ENCODE data around the gene PRKRIP1.

The PRKRIP1 gene

GRCh38 chr7:102426268-102427018, 30.3 kb downstream of the PRKRIP1 start:
- Histone ChIP-seq H3K9ac (ENCODE audit: low read depth in 1 of 2, low read length in 2 of 2) (peak overlapping the region; percentile 24 to 72), H3K27ac (ENCODE audit: low read depth in 2 of 2, low read length in 2 of 2) (peak overlapping the region; percentile 72 to 94), H3K4me3 (ENCODE audit: low read length in 2 of 2) (peak overlapping the region in 1 of 2 donors; percentile 54), H3K36me3 (ENCODE audit: control insufficient read depth in 2 of 2, insufficient read depth in 2 of 2, low read length in 2 of 2) (peaks cover 11 to 21% of the 10 kb centered on the region in 2 donors), H3K4me1 (ENCODE audit: control insufficient read depth in 2 of 2, insufficient read depth in 2 of 2, low read length in 2 of 2) (peaks cover 9 to 21% of the 10 kb centered on the region in 2 donors), H3K9me3 (ENCODE audit: control insufficient read depth in 2 of 2, low read length in 2 of 2) (no peaks in the 10 kb centered on the region), H3K27me3 (ENCODE audit: control insufficient read depth in 2 of 2, insufficient read depth in 2 of 2, low read length in 2 of 2) (no peaks in the 10 kb centered on the region)

- Histone ChIP-seq H3K27ac (ENCODE audit: low read depth in 2 of 2, low read length in 2 of 2) (peak overlapping the region; percentile 72 to 94), H3K4me3 (ENCODE audit: low read length in 2 of 2) (no peak overlapping the region), H3K4me1 (ENCODE audit: control insufficient read depth in 2 of 2, insufficient read depth in 2 of 2, low read length in 2 of 2) (peaks cover 15 to 27% of the 10 kb centered on the region in 2 donors), H3K36me3 (ENCODE audit: control insufficient read depth in 2 of 2, insufficient read depth in 2 of 2, low read length in 2 of 2) (peaks cover 11 to 18% of the 10 kb centered on the region in 2 donors), H3K27me3 (ENCODE audit: control insufficient read depth in 2 of 2, insufficient read depth in 2 of 2, low read length in 2 of 2) (no peaks in the 10 kb centered on the region), H3K9ac (ENCODE audit: low read depth in 1 of 2, low read length in 2 of 2) (peak overlapping the region; percentile 23 to 56), H3K9me3 (ENCODE audit: control insufficient read depth in 2 of 2, low read length in 2 of 2) (no peaks in the 10 kb centered on the region)
Measured at GRCh38 chr7:102427019-102427405, 30.8 kb downstream of the PRKRIP1 start.

GRCh38 chr7:102429141-102429899, 33.2 kb downstream of the PRKRIP1 start:
- no peaks in the 10 kb centered on the region for H3K27me3 ChIP-seq (ENCODE audit: control insufficient read depth in 2 of 2, insufficient read depth in 2 of 2, low read length in 2 of 2)
- no peak overlapping the region for H3K4me3 ChIP-seq (ENCODE audit: low read length in 2 of 2)
- no peaks in the 10 kb centered on the region for H3K9me3 ChIP-seq (ENCODE audit: control insufficient read depth in 2 of 2, low read length in 2 of 2)
- H3K27ac ChIP-seq (ENCODE audit: low read depth in 2 of 2, low read length in 2 of 2): peak overlapping the region in 1 of 2 donors; percentile 48
- H3K9ac ChIP-seq (ENCODE audit: low read depth in 1 of 2, low read length in 2 of 2): no peak overlapping the region
- H3K36me3 ChIP-seq (ENCODE audit: control insufficient read depth in 2 of 2, insufficient read depth in 2 of 2, low read length in 2 of 2): peaks cover 11 to 15% of the 10 kb centered on the region in 2 donors
- H3K4me1 ChIP-seq (ENCODE audit: control insufficient read depth in 2 of 2, insufficient read depth in 2 of 2, low read length in 2 of 2): peaks cover 26 to 30% of the 10 kb centered on the region in 2 donors

- Histone ChIP-seq H3K4me1 (ENCODE audit: control insufficient read depth in 2 of 2, insufficient read depth in 2 of 2, low read length in 2 of 2) (peaks cover 17 to 25% of the 10 kb centered on the region in 2 donors), H3K27me3 (ENCODE audit: control insufficient read depth in 2 of 2, insufficient read depth in 2 of 2, low read length in 2 of 2) (peaks cover 0 to 2% of the 10 kb centered on the region in 2 donors), H3K36me3 (ENCODE audit: control insufficient read depth in 2 of 2, insufficient read depth in 2 of 2, low read length in 2 of 2) (peaks cover 0 to 2% of the 10 kb centered on the region in 2 donors), H3K9ac (ENCODE audit: low read depth in 1 of 2, low read length in 2 of 2) (peak overlapping the region; percentile 30 to 60), H3K9me3 (ENCODE audit: control insufficient read depth in 2 of 2, low read length in 2 of 2) (no peaks in the 10 kb centered on the region), H3K4me3 (ENCODE audit: low read length in 2 of 2) (peak overlapping the region; percentile 25 to 58), H3K27ac (ENCODE audit: low read depth in 2 of 2, low read length in 2 of 2) (peak overlapping the region; percentile 53 to 83)
Measured at GRCh38 chr7:102431617-102432298, 35.6 kb downstream of the PRKRIP1 start.

- Histone ChIP-seq H3K4me3 (ENCODE audit: low read length in 2 of 2) (peak overlapping the region; percentile 37 to 61), H3K9me3 (ENCODE audit: control insufficient read depth in 2 of 2, low read length in 2 of 2) (no peaks in the 10 kb centered on the region), H3K4me1 (ENCODE audit: control insufficient read depth in 2 of 2, insufficient read depth in 2 of 2, low read length in 2 of 2) (peaks cover 13 to 23% of the 10 kb centered on the region in 2 donors), H3K27me3 (ENCODE audit: control insufficient read depth in 2 of 2, insufficient read depth in 2 of 2, low read length in 2 of 2) (peaks cover 0 to 2% of the 10 kb centered on the region in 2 donors), H3K9ac (ENCODE audit: low read depth in 1 of 2, low read length in 2 of 2) (peak overlapping the region; percentile 14 to 58), H3K27ac (ENCODE audit: low read depth in 2 of 2, low read length in 2 of 2) (peak overlapping the region; percentile 72 to 83), H3K36me3 (ENCODE audit: control insufficient read depth in 2 of 2, insufficient read depth in 2 of 2, low read length in 2 of 2) (no peaks in the 10 kb centered on the region)
Measured at GRCh38 chr7:102432442-102433218, 36.5 kb downstream of the PRKRIP1 start.

- H3K27ac ChIP-seq (ENCODE audit: low read depth in 2 of 2, low read length in 2 of 2): peak within 1 kb of the TSS; percentile 72 to 83
Measured at GRCh38 chr7:102433219-102434038, 37.3 kb downstream of the PRKRIP1 start, which contains the start of gene ORAI2. Gene ORAI2 (plus strand): TSS chr7:102433575. CDS start chr7:102438957, 5,382 bp downstream.

GRCh38 chr7:102434039-102434486, 37.9 kb downstream of the PRKRIP1 start:
- Histone ChIP-seq H3K27ac (ENCODE audit: low read depth in 2 of 2, low read length in 2 of 2) (peak overlapping the region in 1 of 2 donors; percentile 72), H3K4me3 (ENCODE audit: low read length in 2 of 2) (peak overlapping the region; percentile 63 to 68), H3K9me3 (ENCODE audit: control insufficient read depth in 2 of 2, low read length in 2 of 2) (no peaks in the 10 kb centered on the region), H3K36me3 (ENCODE audit: control insufficient read depth in 2 of 2, insufficient read depth in 2 of 2, low read length in 2 of 2) (no peaks in the 10 kb centered on the region), H3K4me1 (ENCODE audit: control insufficient read depth in 2 of 2, insufficient read depth in 2 of 2, low read length in 2 of 2) (peaks cover 13 to 22% of the 10 kb centered on the region in 2 donors), H3K27me3 (ENCODE audit: control insufficient read depth in 2 of 2, insufficient read depth in 2 of 2, low read length in 2 of 2) (peaks cover 0 to 2% of the 10 kb centered on the region in 2 donors), H3K9ac (ENCODE audit: low read depth in 1 of 2, low read length in 2 of 2) (peak overlapping the region in 1 of 2 donors; percentile 24)

More at GRCh38 chr7:102433219-102434038, 37.3 kb downstream of the PRKRIP1 start, which contains the start of gene ORAI2:
- Histone ChIP-seq H3K9me3 (ENCODE audit: control insufficient read depth in 2 of 2, low read length in 2 of 2) (no peaks in the 10 kb centered on the region), H3K36me3 (ENCODE audit: control insufficient read depth in 2 of 2, insufficient read depth in 2 of 2, low read length in 2 of 2) (no peaks in the 10 kb centered on the region), H3K9ac (ENCODE audit: low read depth in 1 of 2, low read length in 2 of 2) (peak within 1 kb of the TSS; percentile 24 to 58), H3K27me3 (ENCODE audit: control insufficient read depth in 2 of 2, insufficient read depth in 2 of 2, low read length in 2 of 2) (peaks cover 0 to 2% of the 10 kb centered on the region in 2 donors), H3K4me3 (ENCODE audit: low read length in 2 of 2) (peak within 1 kb of the TSS; percentile 63 to 68), H3K4me1 (ENCODE audit: control insufficient read depth in 2 of 2, insufficient read depth in 2 of 2, low read length in 2 of 2) (peaks cover 13 to 22% of the 10 kb centered on the region in 2 donors)

- Histone ChIP-seq H3K4me3 (ENCODE audit: low read length in 2 of 2) (no peak overlapping the region), H3K36me3 (ENCODE audit: control insufficient read depth in 2 of 2, insufficient read depth in 2 of 2, low read length in 2 of 2) (no peaks in the 10 kb centered on the region), H3K27me3 (ENCODE audit: control insufficient read depth in 2 of 2, insufficient read depth in 2 of 2, low read length in 2 of 2) (peaks cover 0 to 2% of the 10 kb centered on the region in 2 donors), H3K9me3 (ENCODE audit: control insufficient read depth in 2 of 2, low read length in 2 of 2) (no peaks in the 10 kb centered on the region), H3K9ac (ENCODE audit: low read depth in 1 of 2, low read length in 2 of 2) (no peak overlapping the region), H3K4me1 (ENCODE audit: control insufficient read depth in 2 of 2, insufficient read depth in 2 of 2, low read length in 2 of 2) (peaks cover 12 to 21% of the 10 kb centered on the region in 2 donors), H3K27ac (ENCODE audit: low read depth in 2 of 2, low read length in 2 of 2) (no peak overlapping the region)
Measured at GRCh38 chr7:102436118-102436517, 40.0 kb downstream of the PRKRIP1 start.
